ENCODE measurements around the gene CRIM1.

Gene CRIM1

DNA sequence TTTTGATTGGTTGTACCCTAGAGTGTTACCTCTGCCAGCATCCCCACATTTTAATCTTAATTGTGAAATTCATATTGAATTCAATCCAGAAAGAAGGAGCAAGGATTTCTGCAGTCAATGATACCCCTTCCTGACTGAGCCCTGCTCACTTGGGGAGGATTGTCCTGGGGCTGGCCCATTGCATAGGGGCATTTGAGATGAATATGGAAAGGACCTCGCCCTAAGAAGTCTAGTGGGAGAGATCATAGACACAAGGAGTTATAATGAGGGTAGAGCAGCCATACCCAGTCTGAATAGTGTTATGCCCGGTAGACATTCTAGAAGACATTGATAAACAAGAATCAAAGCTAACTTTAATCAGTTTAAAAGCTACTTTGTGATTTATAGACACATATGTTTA is 53.8 kb downstream of the CRIM1 start:
- TF ChIP-seq, protein P1, sequence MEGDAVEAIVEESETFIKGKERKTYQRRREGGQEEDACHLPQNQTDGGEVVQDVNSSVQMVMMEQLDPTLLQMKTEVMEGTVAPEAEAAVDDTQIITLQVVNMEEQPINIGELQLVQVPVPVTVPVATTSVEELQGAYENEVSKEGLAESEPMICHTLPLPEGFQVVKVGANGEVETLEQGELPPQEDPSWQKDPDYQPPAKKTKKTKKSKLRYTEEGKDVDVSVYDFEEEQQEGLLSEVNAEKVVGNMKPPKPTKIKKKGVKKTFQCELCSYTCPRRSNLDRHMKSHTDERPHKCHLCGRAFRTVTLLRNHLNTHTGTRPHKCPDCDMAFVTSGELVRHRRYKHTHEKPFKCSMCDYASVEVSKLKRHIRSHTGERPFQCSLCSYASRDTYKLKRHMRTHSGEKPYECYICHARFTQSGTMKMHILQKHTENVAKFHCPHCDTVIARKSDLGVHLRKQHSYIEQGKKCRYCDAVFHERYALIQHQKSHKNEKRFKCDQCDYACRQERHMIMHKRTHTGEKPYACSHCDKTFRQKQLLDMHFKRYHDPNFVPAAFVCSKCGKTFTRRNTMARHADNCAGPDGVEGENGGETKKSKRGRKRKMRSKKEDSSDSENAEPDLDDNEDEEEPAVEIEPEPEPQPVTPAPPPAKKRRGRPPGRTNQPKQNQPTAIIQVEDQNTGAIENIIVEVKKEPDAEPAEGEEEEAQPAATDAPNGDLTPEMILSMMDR (IDR thresholded peaks at IDR 0.05; ENCODE audit: control insufficient read depth, extremely low read depth, insufficient read depth): no peak
- H3K4me3 ChIP-seq (ENCODE audit: low read depth, low read length): no peak overlapping the region
- DNase-seq (ENCODE audit: low read depth): no peak

DNA sequence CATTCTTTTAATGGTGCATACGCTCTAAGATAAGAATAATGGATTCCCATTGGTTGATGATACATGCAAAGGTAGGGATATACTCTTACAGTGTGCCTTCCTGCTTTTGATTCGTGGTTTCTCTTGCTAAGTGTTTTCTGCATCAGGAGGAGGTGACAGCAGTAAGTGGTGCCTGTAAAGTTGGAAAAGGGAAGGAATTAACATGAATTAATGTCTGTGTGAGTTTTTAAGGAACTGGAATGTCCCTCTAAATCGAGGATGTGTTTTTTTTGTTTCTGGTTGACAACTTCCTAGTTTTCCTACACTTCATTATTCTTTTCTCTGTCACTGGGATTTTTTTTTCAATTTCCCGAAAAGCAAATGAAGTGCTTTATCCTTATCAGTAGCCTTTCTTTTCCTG is 54.4 kb downstream of the CRIM1 start:
- no peak for DNase-seq (ENCODE audit: low read depth)
- H3K4me3 ChIP-seq (ENCODE audit: low read depth, low read length): no peak overlapping the region
- TF ChIP-seq, protein P1 (IDR thresholded peaks at IDR 0.05; ENCODE audit: control insufficient read depth, extremely low read depth, insufficient read depth): no peak

DNA sequence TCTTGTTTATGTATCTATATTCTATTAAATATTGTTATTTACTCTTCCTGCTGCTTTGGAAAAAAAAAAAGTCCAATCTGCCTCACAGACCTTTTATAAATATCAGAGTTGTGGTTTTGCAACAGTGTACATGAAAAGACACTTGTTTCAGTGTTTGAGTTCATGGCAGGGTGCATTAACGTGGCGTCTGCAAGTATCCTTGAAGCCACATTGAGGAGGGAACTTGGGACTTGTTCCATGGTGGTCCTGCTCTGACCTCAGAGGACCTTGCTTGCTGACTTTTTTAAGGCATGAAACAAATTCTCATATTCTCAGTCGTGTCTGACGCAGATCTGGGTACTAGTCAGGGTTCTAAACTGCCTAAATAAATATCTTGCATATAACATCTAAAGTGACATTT is 55.1 kb downstream of the CRIM1 start:
- TF ChIP-seq, protein P1 (IDR thresholded peaks at IDR 0.05; ENCODE audit: control insufficient read depth, extremely low read depth, insufficient read depth): no peak
- DNase-seq (ENCODE audit: low read depth): no peak
- H3K4me3 ChIP-seq (ENCODE audit: low read depth, low read length): no peak overlapping the region

DNA sequence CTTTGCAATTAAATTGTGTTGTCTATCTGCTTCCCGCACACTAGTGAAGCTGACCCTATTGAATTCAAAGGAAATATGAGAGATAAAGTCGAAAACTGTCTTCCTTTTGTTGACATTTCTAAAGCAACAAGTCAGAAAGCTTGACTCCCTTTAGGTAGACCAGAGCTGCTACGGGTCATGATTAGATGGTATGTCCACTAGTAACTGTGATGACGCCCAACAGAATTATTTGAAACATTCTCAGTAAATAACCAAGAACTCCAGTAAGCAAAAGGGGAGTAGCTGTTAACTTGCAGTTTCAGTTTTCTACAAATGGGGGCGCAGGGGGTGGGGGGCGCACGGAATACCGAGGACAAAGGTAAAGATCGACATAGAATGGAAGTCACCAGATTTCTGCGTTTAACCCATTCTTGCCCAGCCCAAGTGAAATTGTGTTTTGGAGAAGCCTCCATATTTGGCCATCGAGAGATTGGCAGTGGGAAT is 56.4 kb downstream of the CRIM1 start:
- no peak overlapping the region for H3K4me3 ChIP-seq (ENCODE audit: low read depth, low read length)
- TF ChIP-seq, protein P1 (IDR thresholded peaks at IDR 0.05; ENCODE audit: control insufficient read depth, extremely low read depth, insufficient read depth): no peak
- DNase-seq (ENCODE audit: low read depth): no peak

DNA sequence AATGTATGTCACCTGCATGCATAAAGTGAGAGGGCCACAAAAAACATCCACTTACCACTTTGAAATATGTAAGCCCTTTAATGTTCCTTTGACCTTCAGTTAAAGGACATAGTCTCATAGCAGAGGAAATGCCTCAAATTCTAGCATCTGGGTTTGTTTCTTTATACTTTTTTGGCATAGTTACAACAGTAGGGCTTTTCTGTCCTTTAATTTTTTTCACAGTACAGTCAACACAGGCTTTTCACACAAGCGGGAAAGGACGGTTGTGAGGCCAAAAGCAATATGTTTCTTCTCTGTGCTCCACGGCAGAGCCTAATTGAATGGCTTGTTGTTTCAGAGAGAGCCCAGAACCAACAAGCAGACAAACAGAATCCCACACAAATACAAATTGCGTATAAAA is 57.6 kb downstream of the CRIM1 start:
- TF ChIP-seq, protein P1 (IDR thresholded peaks at IDR 0.05; ENCODE audit: control insufficient read depth, extremely low read depth, insufficient read depth): no peak
- H3K4me3 ChIP-seq (ENCODE audit: low read depth, low read length): no peak overlapping the region
- DNase-seq (ENCODE audit: low read depth): no peak

DNA sequence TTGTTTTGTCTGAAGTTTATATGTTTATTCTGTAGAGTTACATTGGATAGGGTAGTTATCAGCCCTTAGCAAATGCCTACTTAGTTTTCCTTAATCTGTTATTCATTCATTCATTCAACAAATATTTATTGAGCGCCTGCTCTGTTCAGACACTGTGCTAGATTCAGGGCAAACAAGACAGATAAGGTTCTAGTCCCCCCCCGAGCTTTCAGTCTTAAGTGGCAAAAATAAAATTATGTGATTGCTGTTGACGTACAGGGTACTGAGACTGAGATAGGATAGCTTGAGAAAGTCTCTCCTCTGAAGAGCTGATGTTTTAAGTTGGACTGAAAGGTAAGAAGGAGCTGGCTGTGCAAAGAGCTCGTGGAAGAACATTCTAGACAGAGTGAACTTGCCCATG is 58.7 kb downstream of the CRIM1 start:
- no peak overlapping the region for H3K4me3 ChIP-seq (ENCODE audit: low read depth, low read length)
- no peak for DNase-seq (ENCODE audit: low read depth)
- TF ChIP-seq, protein P1 (IDR thresholded peaks at IDR 0.05; ENCODE audit: control insufficient read depth, extremely low read depth, insufficient read depth): no peak

DNA sequence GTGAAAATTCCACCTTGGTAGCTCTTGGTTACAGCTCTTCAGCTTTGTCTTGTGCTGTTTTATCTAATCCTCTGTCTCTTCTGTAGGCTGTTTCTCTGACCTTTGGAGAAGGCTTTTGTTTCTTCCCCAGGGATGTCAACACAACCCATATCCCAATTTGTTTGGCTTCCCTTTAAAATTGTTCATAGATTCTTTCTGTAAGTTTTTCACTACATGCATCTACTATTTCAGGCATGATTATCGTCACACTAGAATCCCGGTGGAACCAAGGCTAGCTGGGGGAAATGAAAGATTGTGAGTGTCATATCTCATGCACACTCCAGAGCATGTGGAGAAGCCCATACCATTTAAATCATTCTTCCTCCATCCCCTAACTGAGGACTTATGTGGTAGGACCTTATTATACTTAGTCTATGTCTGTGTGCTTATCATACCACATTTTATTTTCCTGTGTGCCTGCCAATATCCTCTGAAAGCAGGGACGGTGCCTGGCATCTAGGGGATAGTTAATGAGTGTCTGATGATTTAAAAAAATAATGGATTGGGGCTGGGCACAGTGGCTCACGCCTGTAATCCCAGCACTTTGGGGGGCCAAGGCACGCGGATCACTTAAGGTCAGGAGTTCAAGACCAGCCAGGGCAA is 59.9 kb downstream of the CRIM1 start:
- H3K4me3 ChIP-seq (ENCODE audit: low read depth, low read length): no peak overlapping the region
- DNase-seq (ENCODE audit: low read depth): no peak
- TF ChIP-seq, protein P1 (IDR thresholded peaks at IDR 0.05; ENCODE audit: control insufficient read depth, extremely low read depth, insufficient read depth): no peak

Data from LNCaP clone FGC (cell line).